ENCODE results near the gene CNTN5. TPM values are rescaled to one million over a fixed set of nuclear protein-coding genes. Genes with fewer than 3 reads are reported as not detected.
"Not testable (repeated sequence)": the region's sequence is repeated elsewhere in the genome, so short reads cannot be mapped to it uniquely, and the experiment has no call there.

Gene CNTN5
- total RNA-seq, 2 donors from 2014 or later, result not detected

GRCh38 chr11:99256614-99257013 lies 235.9 kb downstream of the CNTN5 start:
- Mint-ChIP-seq H3K4me3 (no peak overlapping the region), H3K27me3 (no peaks in the 10 kb centered on the region), H3K4me1 (no peaks in the 10 kb centered on the region), H3K27ac (no peak overlapping the region), H3K36me3 (ENCODE audit: low read depth) (no peaks in the 10 kb centered on the region)
- no peak for DNase-seq
- ATAC-seq, result no peak
- peaks cover 3% of the 10 kb centered on the region for H3K9me3 ChIP-seq (ENCODE audit: control insufficient read depth, low read length, poor library complexity, severe bottlenecking)

- Mint-ChIP-seq H3K4me3 (no peak overlapping the region), H3K27me3 (no peaks in the 10 kb centered on the region), H3K4me1 (no peaks in the 10 kb centered on the region), H3K27ac (no peak overlapping the region), H3K36me3 (ENCODE audit: low read depth) (no peaks in the 10 kb centered on the region)
- DNase-seq (no peak), ATAC-seq (no peak)
- peaks cover 3% of the 10 kb centered on the region for H3K9me3 ChIP-seq (ENCODE audit: control insufficient read depth, low read length, poor library complexity, severe bottlenecking)
Observed at GRCh38 chr11:99257131-99257530, 236.4 kb downstream of the CNTN5 start.

DNA sequence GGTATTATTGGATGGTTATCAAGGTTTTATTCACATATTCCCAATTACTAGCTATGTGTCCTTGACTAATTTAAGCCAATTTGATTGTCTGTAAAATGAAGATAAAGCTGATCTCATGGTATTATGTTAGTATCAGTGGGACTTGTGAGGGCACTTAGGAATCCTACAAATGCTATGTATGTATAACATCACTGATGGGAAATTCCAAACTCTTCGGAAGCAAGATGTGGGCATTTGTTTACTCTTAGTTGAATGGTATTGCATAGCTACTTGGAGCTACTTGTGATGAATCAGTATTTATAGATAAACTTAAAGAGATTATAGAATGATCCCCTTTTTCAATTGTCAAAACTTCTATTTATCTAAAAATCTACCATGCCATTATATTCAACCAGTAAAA lies 239.9 kb downstream of the CNTN5 start:
- H3K4me3 Mint-ChIP-seq, result no peak overlapping the region
- H3K36me3 Mint-ChIP-seq (ENCODE audit: low read depth), result no peaks in the 10 kb centered on the region
- no peaks in the 10 kb centered on the region for H3K9me3 ChIP-seq (ENCODE audit: control insufficient read depth, low read length, poor library complexity, severe bottlenecking)
- H3K27me3 Mint-ChIP-seq, result no peaks in the 10 kb centered on the region
- H3K27ac Mint-ChIP-seq, result no peak overlapping the region
- ATAC-seq, result no peak
- no peaks in the 10 kb centered on the region for H3K4me1 Mint-ChIP-seq
- no peak for DNase-seq

- DNase-seq (no peak), ATAC-seq (no peak)
- H3K27me3 Mint-ChIP-seq, result no peaks in the 10 kb centered on the region
- H3K9me3 ChIP-seq (ENCODE audit: control insufficient read depth, low read length, poor library complexity, severe bottlenecking), result no peaks in the 10 kb centered on the region
- no peaks in the 10 kb centered on the region for H3K36me3 Mint-ChIP-seq (ENCODE audit: low read depth)
- H3K4me3 Mint-ChIP-seq, result no peak overlapping the region
- no peak overlapping the region for H3K27ac Mint-ChIP-seq
- no peaks in the 10 kb centered on the region for H3K4me1 Mint-ChIP-seq
Observed at GRCh38 chr11:99268886-99269285, 248.1 kb downstream of the CNTN5 start.

GRCh38 chr11:99271527-99271926 lies 250.8 kb downstream of the CNTN5 start:
- Mint-ChIP-seq H3K27ac (no peak overlapping the region), H3K4me1 (no peaks in the 10 kb centered on the region), H3K4me3 (no peak overlapping the region), H3K36me3 (ENCODE audit: low read depth) (no peaks in the 10 kb centered on the region), H3K27me3 (no peaks in the 10 kb centered on the region)
- DNase-seq (no peak), ATAC-seq (no peak)
- H3K9me3 ChIP-seq (ENCODE audit: control insufficient read depth, low read length, poor library complexity, severe bottlenecking), result no peaks in the 10 kb centered on the region

GRCh38 chr11:99275521-99275920 lies 254.8 kb downstream of the CNTN5 start:
- Mint-ChIP-seq H3K4me3 (no peak overlapping the region), H3K27me3 (no peaks in the 10 kb centered on the region), H3K36me3 (ENCODE audit: low read depth) (no peaks in the 10 kb centered on the region), H3K4me1 (no peaks in the 10 kb centered on the region), H3K27ac (no peak overlapping the region)
- DNase-seq, result no peak
- ATAC-seq, result no peak
- no peaks in the 10 kb centered on the region for H3K9me3 ChIP-seq (ENCODE audit: control insufficient read depth, low read length, poor library complexity, severe bottlenecking)

DNA sequence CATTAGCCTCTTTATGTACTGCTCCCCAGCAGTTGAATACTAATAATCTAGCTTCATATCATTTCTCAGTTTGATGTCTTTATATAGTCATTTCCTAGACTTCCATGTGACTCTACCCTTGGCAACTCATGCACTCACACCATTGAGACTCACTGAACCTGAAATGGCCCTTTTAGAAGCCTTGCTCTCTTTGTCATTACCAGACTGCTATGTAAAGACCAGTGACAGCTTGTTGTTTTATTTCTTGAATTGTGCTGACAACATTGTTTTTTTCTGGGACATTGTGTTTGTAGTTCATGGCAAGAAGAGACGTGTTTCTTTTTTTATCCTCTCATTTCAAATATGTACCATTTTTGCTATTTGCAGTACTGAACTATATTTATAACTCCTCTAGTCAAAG lies 256.5 kb downstream of the CNTN5 start:
- Mint-ChIP-seq H3K36me3 (ENCODE audit: low read depth) (no peaks in the 10 kb centered on the region), H3K4me1 (no peaks in the 10 kb centered on the region), H3K4me3 (no peak overlapping the region), H3K27ac (no peak overlapping the region), H3K27me3 (no peaks in the 10 kb centered on the region)
- no peak for ATAC-seq
- no peak for DNase-seq
- no peaks in the 10 kb centered on the region for H3K9me3 ChIP-seq (ENCODE audit: control insufficient read depth, low read length, poor library complexity, severe bottlenecking)

- Mint-ChIP-seq H3K36me3 (ENCODE audit: low read depth) (no peaks in the 10 kb centered on the region), H3K4me3 (no peak overlapping the region), H3K4me1 (no peaks in the 10 kb centered on the region), H3K27me3 (no peaks in the 10 kb centered on the region), H3K27ac (no peak overlapping the region)
- H3K9me3 ChIP-seq (ENCODE audit: control insufficient read depth, low read length, poor library complexity, severe bottlenecking), result peaks cover 2% of the 10 kb centered on the region
- ATAC-seq (no peak), DNase-seq (no peak)
Observed at GRCh38 chr11:99279266-99279665, 258.5 kb downstream of the CNTN5 start.

GRCh38 chr11:99281331-99281730 lies 260.6 kb downstream of the CNTN5 start:
- peaks cover 2% of the 10 kb centered on the region for H3K9me3 ChIP-seq (ENCODE audit: control insufficient read depth, low read length, poor library complexity, severe bottlenecking)
- no peak for DNase-seq
- Mint-ChIP-seq H3K4me3 (no peak overlapping the region), H3K27me3 (no peaks in the 10 kb centered on the region), H3K4me1 (no peaks in the 10 kb centered on the region), H3K27ac (no peak overlapping the region), H3K36me3 (ENCODE audit: low read depth) (no peaks in the 10 kb centered on the region)
- ATAC-seq, result no peak

DNA sequence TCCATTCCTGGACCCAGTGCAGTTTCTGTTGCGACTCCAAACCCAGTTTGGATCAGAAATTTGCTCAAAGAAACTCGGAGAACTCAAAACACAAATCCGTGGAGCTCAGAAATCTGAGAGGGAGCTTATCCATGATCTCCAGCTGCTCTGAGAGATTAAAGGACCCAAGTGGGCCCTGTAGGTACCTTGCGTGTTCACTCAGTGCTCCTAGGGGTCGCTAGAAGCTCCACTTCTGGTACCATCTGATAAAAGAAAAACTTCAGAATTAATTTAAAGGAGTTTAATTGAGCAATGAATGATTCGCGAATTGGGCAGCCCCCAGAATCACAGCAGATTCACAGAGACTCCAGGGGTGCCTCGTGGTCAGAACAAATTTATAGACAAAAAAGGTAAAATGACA lies 277.2 kb downstream of the CNTN5 start:
- DNase-seq; H3K4me3 Mint-ChIP-seq; H3K27ac Mint-ChIP-seq; H3K4me1 Mint-ChIP-seq; H3K36me3 Mint-ChIP-seq (ENCODE audit: low read depth); ATAC-seq; H3K27me3 Mint-ChIP-seq; H3K9me3 ChIP-seq (ENCODE audit: control insufficient read depth, low read length, poor library complexity, severe bottlenecking): not testable (repeated sequence)

- DNase-seq (no peak), ATAC-seq (no peak)
- H3K4me1 Mint-ChIP-seq, result no peaks in the 10 kb centered on the region
- no peaks in the 10 kb centered on the region for H3K9me3 ChIP-seq (ENCODE audit: control insufficient read depth, low read length, poor library complexity, severe bottlenecking)
- no peaks in the 10 kb centered on the region for H3K36me3 Mint-ChIP-seq (ENCODE audit: low read depth)
- H3K4me3 Mint-ChIP-seq, result no peak overlapping the region
- H3K27me3 Mint-ChIP-seq, result no peaks in the 10 kb centered on the region
- no peak overlapping the region for H3K27ac Mint-ChIP-seq
Observed at GRCh38 chr11:99307510-99308088, 286.9 kb downstream of the CNTN5 start.

DNA sequence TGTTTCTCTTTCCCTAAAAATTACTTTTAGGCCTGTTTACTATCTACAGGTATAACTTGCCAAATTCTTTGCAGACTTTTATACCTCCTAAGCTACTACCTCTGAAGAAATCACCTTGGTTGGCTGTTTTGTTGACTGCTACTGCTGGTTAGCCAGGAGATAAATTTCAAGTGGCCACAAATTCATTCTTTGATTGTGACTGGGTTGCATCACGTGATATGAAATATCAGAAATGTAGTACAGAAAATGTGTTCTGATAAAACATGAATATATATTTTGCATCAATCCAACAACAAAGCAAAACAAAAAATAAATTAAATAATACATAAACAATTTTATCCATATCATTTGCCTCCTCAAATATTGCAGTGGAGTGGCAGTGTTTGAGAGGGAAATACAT lies 291.1 kb downstream of the CNTN5 start:
- H3K9me3 ChIP-seq (ENCODE audit: control insufficient read depth, low read length, poor library complexity, severe bottlenecking), result no peaks in the 10 kb centered on the region
- no peaks in the 10 kb centered on the region for H3K4me1 Mint-ChIP-seq
- ATAC-seq (no peak), DNase-seq (no peak)
- no peaks in the 10 kb centered on the region for H3K36me3 Mint-ChIP-seq (ENCODE audit: low read depth)
- H3K4me3 Mint-ChIP-seq, result no peak overlapping the region
- no peaks in the 10 kb centered on the region for H3K27me3 Mint-ChIP-seq
- no peak overlapping the region for H3K27ac Mint-ChIP-seq

- Mint-ChIP-seq H3K4me1 (no peaks in the 10 kb centered on the region), H3K27me3 (no peaks in the 10 kb centered on the region), H3K36me3 (ENCODE audit: low read depth) (no peaks in the 10 kb centered on the region), H3K4me3 (no peak overlapping the region), H3K27ac (no peak overlapping the region)
- DNase-seq, result no peak
- ATAC-seq, result no peak
- no peaks in the 10 kb centered on the region for H3K9me3 ChIP-seq (ENCODE audit: control insufficient read depth, low read length, poor library complexity, severe bottlenecking)
Observed at GRCh38 chr11:99316776-99317520, 296.2 kb downstream of the CNTN5 start.

DNA sequence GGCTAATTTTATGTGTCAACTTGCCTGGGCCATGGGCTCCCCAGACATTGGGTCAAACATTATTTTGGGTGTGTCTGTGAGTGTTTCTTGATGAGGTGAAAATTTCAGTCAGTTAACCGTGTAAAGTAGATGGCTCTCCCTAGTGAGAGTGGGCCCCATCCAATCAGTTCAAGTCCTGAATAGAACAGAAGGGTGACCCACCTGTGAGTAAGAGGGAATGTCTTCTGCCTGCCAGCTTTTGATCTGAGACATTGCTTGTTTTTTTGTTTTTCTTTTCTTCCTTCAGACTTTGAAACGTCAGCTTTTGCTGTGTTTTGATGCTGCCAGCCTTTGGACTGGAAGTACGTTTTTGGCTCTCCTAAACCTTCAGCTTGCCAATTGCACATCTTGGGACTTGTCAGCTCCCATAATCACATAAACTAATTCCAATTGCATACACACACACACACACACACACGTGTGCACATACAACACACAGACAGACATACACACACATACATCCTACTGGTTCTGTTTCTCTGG lies 300.1 kb downstream of the CNTN5 start:
- no peak overlapping the region for H3K4me3 Mint-ChIP-seq
- no peaks in the 10 kb centered on the region for H3K27me3 Mint-ChIP-seq
- no peaks in the 10 kb centered on the region for H3K36me3 Mint-ChIP-seq (ENCODE audit: low read depth)
- H3K9me3 ChIP-seq (ENCODE audit: control insufficient read depth, low read length, poor library complexity, severe bottlenecking), result no peaks in the 10 kb centered on the region
- H3K4me1 Mint-ChIP-seq, result no peaks in the 10 kb centered on the region
- ATAC-seq (no peak), DNase-seq (no peak)
- H3K27ac Mint-ChIP-seq, result no peak overlapping the region
